Measurements from ENCODE around the gene NTN1.

- no peak for TF ChIP-seq EZH2 (IDR thresholded peaks at IDR 0.05)
- TF ChIP-seq, protein P1, sequence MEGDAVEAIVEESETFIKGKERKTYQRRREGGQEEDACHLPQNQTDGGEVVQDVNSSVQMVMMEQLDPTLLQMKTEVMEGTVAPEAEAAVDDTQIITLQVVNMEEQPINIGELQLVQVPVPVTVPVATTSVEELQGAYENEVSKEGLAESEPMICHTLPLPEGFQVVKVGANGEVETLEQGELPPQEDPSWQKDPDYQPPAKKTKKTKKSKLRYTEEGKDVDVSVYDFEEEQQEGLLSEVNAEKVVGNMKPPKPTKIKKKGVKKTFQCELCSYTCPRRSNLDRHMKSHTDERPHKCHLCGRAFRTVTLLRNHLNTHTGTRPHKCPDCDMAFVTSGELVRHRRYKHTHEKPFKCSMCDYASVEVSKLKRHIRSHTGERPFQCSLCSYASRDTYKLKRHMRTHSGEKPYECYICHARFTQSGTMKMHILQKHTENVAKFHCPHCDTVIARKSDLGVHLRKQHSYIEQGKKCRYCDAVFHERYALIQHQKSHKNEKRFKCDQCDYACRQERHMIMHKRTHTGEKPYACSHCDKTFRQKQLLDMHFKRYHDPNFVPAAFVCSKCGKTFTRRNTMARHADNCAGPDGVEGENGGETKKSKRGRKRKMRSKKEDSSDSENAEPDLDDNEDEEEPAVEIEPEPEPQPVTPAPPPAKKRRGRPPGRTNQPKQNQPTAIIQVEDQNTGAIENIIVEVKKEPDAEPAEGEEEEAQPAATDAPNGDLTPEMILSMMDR (IDR thresholded peaks at IDR 0.05 in 2 of 3, conservative IDR thresholded peaks at IDR 0.05 in 1 of 3; ENCODE audit: borderline replicate concordance in 1 of 3, insufficient read depth in 1 of 3, low read depth in 2 of 3, low read length in 2 of 3), result no peak
- TF ChIP-seq CEBPB (IDR thresholded peaks at IDR 0.05; ENCODE audit: low read depth), result no peak
- TF ChIP-seq POLR2AphosphoS5 (IDR thresholded peaks at IDR 0.05; ENCODE audit: low read depth, low read length), result no peak
- TF ChIP-seq POLR2A (IDR thresholded peaks at IDR 0.05; ENCODE audit: borderline replicate concordance, extremely low read depth, insufficient read depth, insufficient read length), result no peak
- TF ChIP-seq, protein P2, sequence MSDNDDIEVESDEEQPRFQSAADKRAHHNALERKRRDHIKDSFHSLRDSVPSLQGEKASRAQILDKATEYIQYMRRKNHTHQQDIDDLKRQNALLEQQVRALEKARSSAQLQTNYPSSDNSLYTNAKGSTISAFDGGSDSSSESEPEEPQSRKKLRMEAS (IDR thresholded peaks at IDR 0.05), result no peak
- TF ChIP-seq YY1 (IDR thresholded peaks at IDR 0.05; ENCODE audit: extremely low read depth, insufficient replicate concordance, low read depth, low read length), result no peak
- no peak for TF ChIP-seq ZNF274 (IDR thresholded peaks at IDR 0.05; ENCODE audit: low read depth, low read length)
- no peak for TF ChIP-seq ZFX (IDR thresholded peaks at IDR 0.05)
- TF ChIP-seq, protein P3, sequence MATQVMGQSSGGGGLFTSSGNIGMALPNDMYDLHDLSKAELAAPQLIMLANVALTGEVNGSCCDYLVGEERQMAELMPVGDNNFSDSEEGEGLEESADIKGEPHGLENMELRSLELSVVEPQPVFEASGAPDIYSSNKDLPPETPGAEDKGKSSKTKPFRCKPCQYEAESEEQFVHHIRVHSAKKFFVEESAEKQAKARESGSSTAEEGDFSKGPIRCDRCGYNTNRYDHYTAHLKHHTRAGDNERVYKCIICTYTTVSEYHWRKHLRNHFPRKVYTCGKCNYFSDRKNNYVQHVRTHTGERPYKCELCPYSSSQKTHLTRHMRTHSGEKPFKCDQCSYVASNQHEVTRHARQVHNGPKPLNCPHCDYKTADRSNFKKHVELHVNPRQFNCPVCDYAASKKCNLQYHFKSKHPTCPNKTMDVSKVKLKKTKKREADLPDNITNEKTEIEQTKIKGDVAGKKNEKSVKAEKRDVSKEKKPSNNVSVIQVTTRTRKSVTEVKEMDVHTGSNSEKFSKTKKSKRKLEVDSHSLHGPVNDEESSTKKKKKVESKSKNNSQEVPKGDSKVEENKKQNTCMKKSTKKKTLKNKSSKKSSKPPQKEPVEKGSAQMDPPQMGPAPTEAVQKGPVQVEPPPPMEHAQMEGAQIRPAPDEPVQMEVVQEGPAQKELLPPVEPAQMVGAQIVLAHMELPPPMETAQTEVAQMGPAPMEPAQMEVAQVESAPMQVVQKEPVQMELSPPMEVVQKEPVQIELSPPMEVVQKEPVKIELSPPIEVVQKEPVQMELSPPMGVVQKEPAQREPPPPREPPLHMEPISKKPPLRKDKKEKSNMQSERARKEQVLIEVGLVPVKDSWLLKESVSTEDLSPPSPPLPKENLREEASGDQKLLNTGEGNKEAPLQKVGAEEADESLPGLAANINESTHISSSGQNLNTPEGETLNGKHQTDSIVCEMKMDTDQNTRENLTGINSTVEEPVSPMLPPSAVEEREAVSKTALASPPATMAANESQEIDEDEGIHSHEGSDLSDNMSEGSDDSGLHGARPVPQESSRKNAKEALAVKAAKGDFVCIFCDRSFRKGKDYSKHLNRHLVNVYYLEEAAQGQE (IDR thresholded peaks at IDR 0.05; ENCODE audit: low read depth), result no peak
- TF ChIP-seq EGR1 (IDR thresholded peaks at IDR 0.05; ENCODE audit: low read depth), result no peak
- TF ChIP-seq SIN3A (IDR thresholded peaks at IDR 0.05; ENCODE audit: low read depth), result no peak
- no peak for TF ChIP-seq CBX3 (IDR thresholded peaks at IDR 0.05; ENCODE audit: low read depth)
These were observed 205.5 kb downstream of the NTN1 start for GRCh38 chr17:9226794-9227135.

Measured in HCT116 (cell line).